Heart left ventricle (tissue), 16 donors: ENCODE measurements around the gene GRAMD4. TPM values are rescaled to one million over a fixed set of nuclear protein-coding genes. Genes with fewer than 3 reads are reported as not detected.
A peak's percentile ranks its signal among the peaks of the same experiment; 100 is the strongest.

ENCODE experiments used
- ATAC-seq, 4 donors: fragments of 200-7000 bp; cut with Tn5 transposase; one replicate each; pipeline ENCODE4 v1.9.1; 2020 to 2022; ENCODE audit warnings: moderate library complexity in 4 of 4, mild to moderate bottlenecking in 3 of 4, moderate number of reproducible peaks in 1 of 4
- DNase-seq, 5 donors: peaks; one replicate each; pipeline ENCODE4 v3.0.0-alpha.2; 2020
- H3K27ac ChIP-seq, 12 donors: fragments of 200-600 bp; sonication (generic) in 4 of 12; one replicate each; pipeline versions ENCODE4 v1.5.0 to v1.8.0; 2016 to 2022; ENCODE audit warnings: mild to moderate bottlenecking in 2 of 12
- H3K27me3 ChIP-seq, 9 donors: fragments of 200-600 bp; sonication (generic) in 2 of 9; one replicate each; pipeline versions ENCODE4 v1.5.1 to v1.8.0; 2016 to 2022; ENCODE audit warnings: mild to moderate bottlenecking in 3 of 9
- H3K36me3 ChIP-seq, 9 donors: fragments of 200-600 bp; sonication (generic) in 2 of 9; one replicate each; pipeline versions ENCODE4 v1.5.0 to v1.8.0; 2018 to 2022; ENCODE audit warnings: mild to moderate bottlenecking in 2 of 9
- H3K4me1 ChIP-seq, 12 donors: fragments of 200-600 bp; sonication (generic) in 4 of 12; one replicate each; pipeline versions ENCODE4 v1.5.0 to v1.8.0; 2016 to 2022; ENCODE audit warnings: mild to moderate bottlenecking in 3 of 12
- H3K4me3 ChIP-seq, 12 donors: fragments of 200-600 bp; sonication (generic) in 4 of 12; one replicate each; pipeline versions ENCODE4 v1.5.0 to v1.8.0; 2017 to 2022; ENCODE audit warnings: mild to moderate bottlenecking in 9 of 12, moderate library complexity in 4 of 12
- H3K9me3 ChIP-seq, 12 donors: fragments of 200-600 bp; sonication (generic) in 4 of 12; one replicate each; pipeline versions ENCODE4 v1.5.0 to v1.8.0; 2016 to 2022; ENCODE audit warnings: mild to moderate bottlenecking in 1 of 12
- CTCF ChIP-seq, 12 donors: fragments of 200-600 bp; sonication (generic) in 4 of 12; IDR thresholded peaks; one replicate each; pipeline versions ENCODE4 v1.5.0 to v1.8.0; 2018 to 2022; ENCODE audit warnings: antibody characterized with exemption in 12 of 12, mild to moderate bottlenecking in 5 of 12
- POLR2A ChIP-seq, 2 donors: fragments of 450-650 bp; IDR thresholded peaks; one replicate each; pipeline ENCODE4 v1.6.1; 2017; ENCODE audit warnings: antibody characterized with exemption in 2 of 2, mild to moderate bottlenecking in 2 of 2, moderate library complexity in 2 of 2
- WGBS, 4 donors: extraction: QIAGEN DNeasy Blood & Tissue Kit in 2 of 4; methylation state at CpG; one replicate each; pipeline versions ENCODE4 v1.1.5 to v1.1.7; 2013 to 2018; 5-methylcytosine and 5-hydroxymethylcytosine counted together
- intact Hi-C, 10 donors: fragments of 100-400 bp; cut with DNase I; formaldehyde crosslinking; loops; one replicate each; pipeline versions ENCODE4 v1.11.1 to v1.14.2; 2022
- polyA plus RNA-seq, 2 donors: library from polyadenylated mRNA; stranded (reverse); fragments of 200-250 nt; gene quantifications; one replicate each; pipeline ENCODE4 v1.2.3, GENCODE V29; 2013
- total RNA-seq, 9 donors: library from RNA; depleted of rRNA in 2 of 9; stranded (reverse); fragments of >200 nt in 2 of 9; fragmentation: NEBNext Ultra II Directional in 3 of 9; extraction: Animal tissue kit (Norgen Biotek cat#: 25700) in 3 of 9; gene quantifications; one replicate each; pipeline versions ENCODE4 v1.1.0 to v1.2.4, GENCODE V29; 2016 to 2023
- donor health status: ischemic (EF 13 %, LVEDD 7.1; RV severe dilation, severe dysfunction).
- donor health status: healthy with polysubstance abuse.
- donor health status: DM: no; HTN: yes; CAD: no.
- donor health status: DM: no; HTN: no; CAD: no.
- donor health status: ischemic (EF 25% LVEDD 6.9; RV normal size, moderate dysfunction).
- donor health status: ischemic (EF 25% LVEDD 5.7; RV mildly dilated, moderate dysfunction).
- donor health status: healthy.
- donor health status: DM: yes; HTN: yes; CAD: no.
- donor health status: ischemic (EF 35%, LVEDD 5.7; RV mildly dilated, moderate dysfunction).
- donor health status: nonischemic (EF 11% LVEDD 7.7; RV severe dilation, severe dysfunction).
- donor health status: DM: yes; HTN: yes; CAD: no.
- donor health status: PGD.
- donor health status: ischemic (EF 29% LVEDD 5.4; RV normal size, mild dysfunction).
- donor health status: nonischemic (EF 23%, LVEDD 6.1; RV moderate dilation, normal function).

Gene GRAMD4
- total and polyA plus RNA-seq, 11 donors, result 22.4 to 122 (median 63.1) TPM

GRCh38 chr22:46583571-46583970 is 36.6 kb upstream of the GRAMD4 start:
- Histone ChIP-seq H3K27ac (peak overlapping the region in 1 of 12 donors; percentile 63), H3K4me3 (no peak overlapping the region), H3K9me3 (no peaks in the 10 kb centered on the region), H3K27me3 (no peaks in the 10 kb centered on the region), H3K4me1 (peaks cover 21 to 92% (median 74%) of the 10 kb centered on the region in 12 donors), H3K36me3 (no peaks in the 10 kb centered on the region)
- DNase-seq (peak in 1 of 5 donors; percentile 19), ATAC-seq (no peak)
- TF ChIP-seq POLR2A (IDR thresholded peaks at IDR 0.05), result no peak
- TF ChIP-seq CTCF (IDR thresholded peaks at IDR 0.05), result no peak
- 90 to 93% (median 93%) methylated on average over 11 of the region's 11 CpGs for WGBS, 4 donors
- intact Hi-C loops, result loop anchor here in 2 of 10 donors (5.0 kb wide), 2 partner anchors 39 to 149 kb away; partner anchors contain the start of gene GRAMD4 (in 1 of the 2)

- intact Hi-C loops, result loop anchor here in 2 of 10 donors (5.0 kb wide), 2 partner anchors 38 to 148 kb away; partner anchors contain the start of gene GRAMD4 (in 1 of the 2)
- DNase-seq (peak in 2 of 5 donors; percentile 38 to 60), ATAC-seq (no peak)
- no peaks in the 10 kb centered on the region for H3K36me3 ChIP-seq
- no peaks in the 10 kb centered on the region for H3K9me3 ChIP-seq
- H3K4me3 ChIP-seq, result no peak overlapping the region
- no peaks in the 10 kb centered on the region for H3K27me3 ChIP-seq
- peak overlapping the region in 5 of 12 donors; percentile 24 to 63 (median 41) for H3K27ac ChIP-seq
- no peak for TF ChIP-seq CTCF (IDR thresholded peaks at IDR 0.05)
- no peak for TF ChIP-seq POLR2A (IDR thresholded peaks at IDR 0.05)
- WGBS, 4 donors, result 51 to 67% (median 62%) methylated on average over 31 to 43 of the region's 43 CpGs
- H3K4me1 ChIP-seq, result peaks cover 14 to 90% (median 67%) of the 10 kb centered on the region in 12 donors
Observed at GRCh38 chr22:46584081-46584921, 35.9 kb upstream of the GRAMD4 start.

GRCh38 chr22:46585340-46586122 is 34.7 kb upstream of the GRAMD4 start:
- DNase-seq (peak in 2 of 5 donors; percentile 18 to 40), ATAC-seq (no peak)
- no peak overlapping the region for H3K4me3 ChIP-seq
- intact Hi-C loops, result no loop called here
- no peaks in the 10 kb centered on the region for H3K36me3 ChIP-seq
- 89 to 95% (median 95%) methylated on average over 16 to 19 of the region's 19 CpGs for WGBS, 4 donors
- H3K27ac ChIP-seq, result peak overlapping the region in 3 of 12 donors; percentile 9 to 91 (median 90)
- peaks cover 7 to 88% (median 64%) of the 10 kb centered on the region in 12 donors for H3K4me1 ChIP-seq
- H3K27me3 ChIP-seq, result no peaks in the 10 kb centered on the region
- TF ChIP-seq POLR2A (IDR thresholded peaks at IDR 0.05) (no peak), CTCF (IDR thresholded peaks at IDR 0.05) (no peak)
- no peaks in the 10 kb centered on the region for H3K9me3 ChIP-seq

GRCh38 chr22:46586123-46586519 is 34.1 kb upstream of the GRAMD4 start:
- H3K9me3 ChIP-seq, result no peaks in the 10 kb centered on the region
- ATAC-seq (no peak), DNase-seq (peak in 3 of 5 donors; percentile 16 to 54 (median 25))
- H3K4me3 ChIP-seq, result no peak overlapping the region
- intact Hi-C loops, result no loop called here
- TF ChIP-seq CTCF (IDR thresholded peaks at IDR 0.05) (no peak), POLR2A (IDR thresholded peaks at IDR 0.05) (no peak)
- peaks cover 9 to 88% (median 64%) of the 10 kb centered on the region in 12 donors for H3K4me1 ChIP-seq
- H3K27me3 ChIP-seq, result no peaks in the 10 kb centered on the region
- peak overlapping the region in 3 of 12 donors; percentile 9 to 91 (median 90) for H3K27ac ChIP-seq
- 67 to 78% (median 68%) methylated on average over 11 to 12 of the region's 12 CpGs for WGBS, 4 donors
- H3K36me3 ChIP-seq, result no peaks in the 10 kb centered on the region
